AG09319 (cell line): Measurements from ENCODE around the gene DNAAF8.

ENCODE experiments used
- DNase-seq: peaks from one replicate; pipeline ENCODE4 v3.0.0-alpha.2; 2010; ENCODE audit warnings: low read depth; ENCODE audit errors: extremely low read depth
- CTCF ChIP-seq: IDR thresholded peaks from 2 replicates; pipeline ENCODE4 v1.5.1; 2011; ENCODE audit warnings: low read depth, mild to moderate bottlenecking, inconsistent platforms, low read length, moderate library complexity

DNAAF8 gene

DNA sequence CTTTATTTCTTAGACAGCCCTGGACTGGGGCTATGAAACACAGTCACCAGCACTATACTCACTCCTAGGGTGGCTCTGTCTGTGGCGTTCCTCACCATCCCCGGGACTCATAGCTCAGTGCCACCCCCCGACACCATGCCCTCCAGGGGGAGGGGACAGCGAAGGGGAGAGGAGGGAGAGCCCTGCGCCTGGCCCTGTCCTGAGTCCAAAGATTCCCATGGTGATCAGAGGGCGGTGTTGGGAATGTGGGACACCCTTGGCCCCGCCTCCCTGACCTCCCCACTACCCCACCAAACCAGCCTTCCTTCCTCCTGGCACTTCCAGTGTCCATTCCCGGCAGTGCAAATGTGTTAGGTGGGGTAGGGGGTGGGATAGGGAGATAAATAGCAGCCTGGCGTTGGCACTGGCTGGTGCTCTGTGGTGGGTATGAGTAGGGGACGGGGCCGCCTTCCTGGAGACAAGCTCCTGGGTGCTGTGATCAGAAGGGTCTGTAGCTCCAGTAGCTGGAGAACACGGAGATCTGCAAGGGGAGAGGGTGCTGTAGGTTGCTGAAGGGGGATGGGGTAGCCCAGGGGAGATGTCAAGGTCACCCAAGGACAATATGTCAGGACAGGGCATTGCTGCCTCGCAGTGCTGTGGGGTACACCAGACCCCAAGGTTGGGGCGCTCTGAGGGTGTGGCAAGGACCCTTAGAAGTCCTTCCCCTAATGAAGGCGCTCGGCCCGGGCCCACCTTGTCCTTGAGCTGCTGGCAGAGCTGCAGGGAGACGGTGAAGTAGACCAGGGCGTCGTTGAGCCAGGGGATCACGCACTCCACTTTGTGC, 62.9 kb downstream of the DNAAF8 start:
- no peak for DNase-seq
- no peak for TF ChIP-seq CTCF

DNA sequence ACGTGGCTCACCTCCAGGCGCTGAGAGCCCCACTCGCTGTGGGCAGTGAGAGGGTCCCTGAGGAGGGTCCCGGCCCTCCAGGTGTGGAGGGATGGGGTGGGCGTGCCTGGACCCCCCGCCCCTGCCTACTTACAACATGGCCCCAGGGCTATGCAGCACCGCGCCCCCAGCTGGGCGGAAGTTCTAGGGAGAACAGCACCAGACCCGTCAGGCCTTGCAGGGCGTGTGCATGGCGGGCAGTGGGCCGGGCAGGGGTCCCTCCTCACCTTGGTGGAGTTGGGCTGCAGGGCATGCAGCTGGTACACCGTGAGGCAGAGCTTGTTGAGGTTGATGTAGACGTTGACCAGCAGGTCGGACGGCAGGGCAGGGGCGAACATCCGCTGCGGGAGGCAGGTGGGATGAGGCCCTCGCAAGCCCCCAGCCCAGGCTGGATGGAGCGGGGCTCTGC, 63.5 kb downstream of the DNAAF8 start:
- TF ChIP-seq CTCF = no peak
- no peak for DNase-seq

GRCh38 chr16:4798456-4798855, 64.1 kb downstream of the DNAAF8 start:
- TF ChIP-seq CTCF = no peak

More at GRCh38 chr16:4798456-4798855, 64.1 kb downstream of the DNAAF8 start:
- DNase-seq = no peak
